ENCODE results near the gene MEIOB.

DNA sequence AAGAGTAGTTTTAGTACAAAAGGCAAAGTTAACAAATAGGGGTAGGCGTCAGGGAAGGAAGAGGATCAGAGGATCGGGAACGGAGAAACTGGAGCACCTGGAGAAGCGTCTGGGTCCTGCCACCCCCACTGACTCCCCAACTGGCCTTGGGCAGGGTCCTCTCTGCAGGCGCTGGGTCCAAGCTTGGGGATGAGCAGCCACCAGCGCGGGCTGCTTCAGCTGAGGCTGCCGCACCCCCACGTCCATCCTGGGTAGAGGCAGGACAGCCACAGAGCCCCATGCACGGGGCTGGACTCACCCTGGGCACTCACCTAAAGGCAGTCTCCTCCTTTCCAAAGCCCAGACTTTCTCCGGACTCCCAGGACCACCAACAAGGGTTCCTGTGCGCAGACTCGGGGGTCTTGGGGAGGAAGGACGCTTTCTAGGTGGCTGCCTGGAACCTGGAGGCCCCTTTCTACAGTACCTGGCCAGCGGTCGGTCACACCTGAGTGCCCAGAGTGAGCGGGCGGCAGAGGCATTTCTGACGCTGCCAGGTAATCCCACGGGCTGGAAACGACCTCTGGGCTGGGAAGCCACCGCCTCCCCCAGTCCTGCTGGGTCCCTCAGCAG is 45.2 kb upstream of the MEIOB start:
- no peak for TF ChIP-seq FOXA1 (IDR thresholded peaks at IDR 0.05)
- TF ChIP-seq BHLHE40 (IDR thresholded peaks at IDR 0.05; ENCODE audit: borderline replicate concordance), result no peak
- TF ChIP-seq ARNT (IDR thresholded peaks at IDR 0.05), result no peak
- no peak for TF ChIP-seq TARDBP (IDR thresholded peaks at IDR 0.05)
- no peak for TF ChIP-seq CTBP1 (IDR thresholded peaks at IDR 0.05; ENCODE audit: borderline replicate concordance)
- TF ChIP-seq SP1 (IDR thresholded peaks at IDR 0.05), result no peak
- TF ChIP-seq ELF4 (IDR thresholded peaks at IDR 0.05), result no peak
- TF ChIP-seq SUZ12 (IDR thresholded peaks at IDR 0.05), result no peak
- TF ChIP-seq, protein P1, sequence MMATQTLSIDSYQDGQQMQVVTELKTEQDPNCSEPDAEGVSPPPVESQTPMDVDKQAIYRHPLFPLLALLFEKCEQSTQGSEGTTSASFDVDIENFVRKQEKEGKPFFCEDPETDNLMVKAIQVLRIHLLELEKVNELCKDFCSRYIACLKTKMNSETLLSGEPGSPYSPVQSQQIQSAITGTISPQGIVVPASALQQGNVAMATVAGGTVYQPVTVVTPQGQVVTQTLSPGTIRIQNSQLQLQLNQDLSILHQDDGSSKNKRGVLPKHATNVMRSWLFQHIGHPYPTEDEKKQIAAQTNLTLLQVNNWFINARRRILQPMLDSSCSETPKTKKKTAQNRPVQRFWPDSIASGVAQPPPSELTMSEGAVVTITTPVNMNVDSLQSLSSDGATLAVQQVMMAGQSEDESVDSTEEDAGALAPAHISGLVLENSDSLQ (IDR thresholded peaks at IDR 0.05), result no peak
- no peak for TF ChIP-seq FOXM1 (IDR thresholded peaks at IDR 0.05; ENCODE audit: borderline replicate concordance)
- TF ChIP-seq FOXK2 (IDR thresholded peaks at IDR 0.05), result no peak
- TF ChIP-seq HDGF (IDR thresholded peaks at IDR 0.05; ENCODE audit: borderline replicate concordance), result no peak
